ENCODE results near the gene TRIM58. TPM values are rescaled to one million over a fixed set of nuclear protein-coding genes. Genes with fewer than 3 reads are reported as not detected.

Gene TRIM58
- polyA plus RNA-seq, 1 donor (not counting 4 experiments of a cell fraction or from before 2014, with no cell fraction given): 0.14 TPM

DNA sequence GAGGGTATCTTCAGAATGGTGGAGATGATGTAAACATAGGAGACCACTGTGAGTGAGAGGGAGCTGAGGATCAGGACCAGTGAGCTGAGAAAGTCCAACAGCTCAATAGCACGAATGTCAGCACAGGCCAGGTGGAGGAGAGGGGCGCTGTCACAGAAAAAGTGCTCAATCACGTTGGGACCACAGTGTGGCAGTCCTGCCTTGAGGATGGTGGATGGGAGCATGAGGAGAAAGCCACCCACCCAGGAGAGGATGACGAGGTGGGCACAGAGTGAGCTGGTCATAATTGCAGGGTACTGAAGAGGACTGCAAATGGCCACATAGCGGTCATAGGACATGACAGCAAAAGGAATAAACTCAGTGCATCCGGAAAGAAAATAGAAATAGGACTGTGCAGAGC, 23.4 kb upstream of the TRIM58 start:
- Histone ChIP-seq H2AFZ (ENCODE audit: control insufficient read depth, low read length) (no peak overlapping the region), H3K9ac (ENCODE audit: control insufficient read depth, extremely low read depth, insufficient read depth, low read length) (no peak overlapping the region), H3K4me3 (ENCODE audit: control insufficient read depth in 2 of 3, extremely low read depth in 1 of 3, insufficient read depth in 2 of 3, low read depth in 1 of 3, low read length in 3 of 3) (no peak overlapping the region), H3K4me2 (ENCODE audit: control insufficient read depth, extremely low read depth, insufficient read depth, low read depth, low read length) (no peak overlapping the region), H3K4me1 (ENCODE audit: control insufficient read depth, extremely low read depth, insufficient read depth, low read length) (no peaks in the 10 kb centered on the region), H3K27ac (ENCODE audit: control insufficient read depth, insufficient read depth, low read length) (no peak overlapping the region), H4K20me1 (ENCODE audit: control insufficient read depth, extremely low read depth, insufficient read depth, low read length) (no peaks in the 10 kb centered on the region), H3K36me3 (ENCODE audit: control insufficient read depth in 2 of 2, extremely low read depth in 1 of 2, insufficient read depth in 2 of 2, low read length in 2 of 2) (no peaks in the 10 kb centered on the region), H3K9me3 (ENCODE audit: control insufficient read depth, low read depth, low read length) (peaks cover 2% of the 10 kb centered on the region), H3K9me1 (ENCODE audit: control insufficient read depth, extremely low read depth, insufficient read depth, low read length) (no peaks in the 10 kb centered on the region), H3K27me3 (ENCODE audit: control insufficient read depth, extremely low read depth, insufficient read depth, low read length) (no peaks in the 10 kb centered on the region), H3K79me2 (ENCODE audit: control insufficient read depth, insufficient read depth, low read length) (no peaks in the 10 kb centered on the region)
- FAIRE-seq (no peak), DNase-seq (ENCODE audit: low read depth, low spot score) (no peak)
- TF ChIP-seq, protein P1, sequence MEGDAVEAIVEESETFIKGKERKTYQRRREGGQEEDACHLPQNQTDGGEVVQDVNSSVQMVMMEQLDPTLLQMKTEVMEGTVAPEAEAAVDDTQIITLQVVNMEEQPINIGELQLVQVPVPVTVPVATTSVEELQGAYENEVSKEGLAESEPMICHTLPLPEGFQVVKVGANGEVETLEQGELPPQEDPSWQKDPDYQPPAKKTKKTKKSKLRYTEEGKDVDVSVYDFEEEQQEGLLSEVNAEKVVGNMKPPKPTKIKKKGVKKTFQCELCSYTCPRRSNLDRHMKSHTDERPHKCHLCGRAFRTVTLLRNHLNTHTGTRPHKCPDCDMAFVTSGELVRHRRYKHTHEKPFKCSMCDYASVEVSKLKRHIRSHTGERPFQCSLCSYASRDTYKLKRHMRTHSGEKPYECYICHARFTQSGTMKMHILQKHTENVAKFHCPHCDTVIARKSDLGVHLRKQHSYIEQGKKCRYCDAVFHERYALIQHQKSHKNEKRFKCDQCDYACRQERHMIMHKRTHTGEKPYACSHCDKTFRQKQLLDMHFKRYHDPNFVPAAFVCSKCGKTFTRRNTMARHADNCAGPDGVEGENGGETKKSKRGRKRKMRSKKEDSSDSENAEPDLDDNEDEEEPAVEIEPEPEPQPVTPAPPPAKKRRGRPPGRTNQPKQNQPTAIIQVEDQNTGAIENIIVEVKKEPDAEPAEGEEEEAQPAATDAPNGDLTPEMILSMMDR (optimal IDR thresholded peaks at IDR 0.05 in 1 of 3, IDR thresholded peaks at IDR 0.05 in 1 of 3, conservative IDR thresholded peaks at IDR 0.05 in 1 of 3; ENCODE audit: extremely low read depth in 1 of 3, insufficient read depth in 2 of 3, low read length in 3 of 3): no peak
- TF ChIP-seq EZH2 (IDR thresholded peaks at IDR 0.05; ENCODE audit: low read length): no peak
- dilution Hi-C loops (cut with MboI; ENCODE audit: extremely low pct_ligation_motif_present, low sequenced_read_pairs): no loop called here

- no peak overlapping the region for H3K9ac ChIP-seq (ENCODE audit: control insufficient read depth, extremely low read depth, insufficient read depth, low read length)
- FAIRE-seq: no peak
- TF ChIP-seq EZH2 (IDR thresholded peaks at IDR 0.05; ENCODE audit: low read length): no peak
- no peak overlapping the region for H3K27ac ChIP-seq (ENCODE audit: control insufficient read depth, insufficient read depth, low read length)
- DNase-seq (ENCODE audit: low read depth, low spot score): no peak
- no peak overlapping the region for H3K4me3 ChIP-seq (ENCODE audit: control insufficient read depth in 2 of 3, extremely low read depth in 1 of 3, insufficient read depth in 2 of 3, low read depth in 1 of 3, low read length in 3 of 3)
- H2AFZ ChIP-seq (ENCODE audit: control insufficient read depth, low read length): no peak overlapping the region
- no peak overlapping the region for H3K4me2 ChIP-seq (ENCODE audit: control insufficient read depth, extremely low read depth, insufficient read depth, low read depth, low read length)
- H4K20me1 ChIP-seq (ENCODE audit: control insufficient read depth, extremely low read depth, insufficient read depth, low read length): no peaks in the 10 kb centered on the region
- no peaks in the 10 kb centered on the region for H3K27me3 ChIP-seq (ENCODE audit: control insufficient read depth, extremely low read depth, insufficient read depth, low read length)
- H3K9me3 ChIP-seq (ENCODE audit: control insufficient read depth, low read depth, low read length): peaks cover 3% of the 10 kb centered on the region
- no peaks in the 10 kb centered on the region for H3K36me3 ChIP-seq (ENCODE audit: control insufficient read depth in 2 of 2, extremely low read depth in 1 of 2, insufficient read depth in 2 of 2, low read length in 2 of 2)
- no peaks in the 10 kb centered on the region for H3K79me2 ChIP-seq (ENCODE audit: control insufficient read depth, insufficient read depth, low read length)
- H3K4me1 ChIP-seq (ENCODE audit: control insufficient read depth, extremely low read depth, insufficient read depth, low read length): no peaks in the 10 kb centered on the region
- no peaks in the 10 kb centered on the region for H3K9me1 ChIP-seq (ENCODE audit: control insufficient read depth, extremely low read depth, insufficient read depth, low read length)
- dilution Hi-C loops (cut with MboI; ENCODE audit: extremely low pct_ligation_motif_present, low sequenced_read_pairs): no loop called here
Measured at GRCh38 chr1:247840818-247841217, 16.2 kb upstream of the TRIM58 start.

DNA sequence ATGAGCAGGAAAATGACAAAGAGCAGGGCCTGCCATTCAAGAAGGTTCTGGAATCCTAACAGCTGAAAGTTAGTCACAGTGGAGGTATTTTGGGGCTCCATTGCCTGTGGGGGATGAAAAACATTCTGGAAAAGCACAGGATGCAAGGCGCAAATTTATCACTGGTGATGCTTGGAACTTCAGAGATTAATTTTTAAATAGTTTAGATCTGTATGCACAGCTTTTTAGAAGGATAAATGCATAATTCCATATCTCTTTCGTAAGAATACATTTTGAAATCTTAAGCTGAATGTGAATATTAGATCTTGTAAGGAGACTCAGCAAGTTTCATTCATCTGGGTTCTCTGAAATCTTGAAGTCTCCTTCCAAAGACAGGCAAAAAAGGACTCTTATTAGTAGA, 15.2 kb upstream of the TRIM58 start, which contains the start of gene OR11L1:
TSS of gene OR11L1 (minus strand) at position 101 of the 400 bp plus-strand sequence. CDS start at position 101, 0 bp downstream.
- Histone ChIP-seq H3K4me3 (ENCODE audit: control insufficient read depth in 2 of 3, extremely low read depth in 1 of 3, insufficient read depth in 2 of 3, low read depth in 1 of 3, low read length in 3 of 3) (no peak within 1 kb of the TSS), H3K9me1 (ENCODE audit: control insufficient read depth, extremely low read depth, insufficient read depth, low read length) (no peaks in the 10 kb centered on the region), H3K9me3 (ENCODE audit: control insufficient read depth, low read depth, low read length) (peaks cover 3% of the 10 kb centered on the region), H3K36me3 (ENCODE audit: control insufficient read depth in 2 of 2, extremely low read depth in 1 of 2, insufficient read depth in 2 of 2, low read length in 2 of 2) (no peaks in the 10 kb centered on the region), H2AFZ (ENCODE audit: control insufficient read depth, low read length) (no peak within 1 kb of the TSS), H3K9ac (ENCODE audit: control insufficient read depth, extremely low read depth, insufficient read depth, low read length) (no peak within 1 kb of the TSS), H4K20me1 (ENCODE audit: control insufficient read depth, extremely low read depth, insufficient read depth, low read length) (no peaks in the 10 kb centered on the region), H3K4me2 (ENCODE audit: control insufficient read depth, extremely low read depth, insufficient read depth, low read depth, low read length) (no peak within 1 kb of the TSS), H3K27me3 (ENCODE audit: control insufficient read depth, extremely low read depth, insufficient read depth, low read length) (no peaks in the 10 kb centered on the region), H3K79me2 (ENCODE audit: control insufficient read depth, insufficient read depth, low read length) (no peaks in the 10 kb centered on the region), H3K27ac (ENCODE audit: control insufficient read depth, insufficient read depth, low read length) (no peak within 1 kb of the TSS), H3K4me1 (ENCODE audit: control insufficient read depth, extremely low read depth, insufficient read depth, low read length) (no peaks in the 10 kb centered on the region)
- dilution Hi-C loops (cut with MboI; ENCODE audit: extremely low pct_ligation_motif_present, low sequenced_read_pairs): no loop called here
- DNase-seq (ENCODE audit: low read depth, low spot score) (no peak), FAIRE-seq (no peak)
- no peak for TF ChIP-seq EZH2 (IDR thresholded peaks at IDR 0.05; ENCODE audit: low read length)
- TF ChIP-seq, protein P1 (optimal IDR thresholded peaks at IDR 0.05 in 1 of 3, IDR thresholded peaks at IDR 0.05 in 1 of 3, conservative IDR thresholded peaks at IDR 0.05 in 1 of 3; ENCODE audit: extremely low read depth in 1 of 3, insufficient read depth in 2 of 3, low read length in 3 of 3): no peak
